GM19324 (cell line): ENCODE data around the gene KRTAP2-3.
"Not testable (repeated sequence)": the region's sequence is repeated elsewhere in the genome, so short reads cannot be mapped to it uniquely, and the experiment has no call there.

Experiments
- ATAC-seq: cut with Tn5 transposase; IDR thresholded peaks from one replicate; pipeline ENCODE4 v1.9.1; 2021; ENCODE audit warnings: mild to moderate bottlenecking, moderate library complexity; ENCODE audit not compliant: unreplicated experiment, low FRiP score

Gene KRTAP2-3

DNA sequence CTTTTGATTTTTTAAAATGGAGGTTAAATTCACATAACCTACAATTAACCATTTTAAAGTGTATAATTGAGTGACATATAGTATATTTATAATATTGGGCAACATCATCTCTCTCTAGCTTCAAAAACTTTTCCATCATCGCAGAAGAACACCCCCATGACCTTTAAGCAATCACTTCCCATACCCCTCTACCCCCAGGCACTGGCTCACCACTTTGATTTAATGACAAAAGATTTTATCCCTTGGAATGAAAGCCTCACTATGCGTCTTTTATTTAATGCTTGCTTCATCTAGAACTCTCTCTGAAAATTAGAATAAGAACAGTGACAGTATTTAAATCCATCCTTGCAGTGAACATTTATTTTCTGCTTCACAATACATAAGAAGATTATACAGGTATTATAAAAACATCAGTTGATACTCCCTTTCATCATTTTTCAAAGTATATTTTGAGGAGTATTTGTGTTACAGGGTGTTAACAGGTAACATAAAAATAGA, 22.0 kb downstream of the KRTAP2-3 start:
- ATAC-seq = no peak

DNA sequence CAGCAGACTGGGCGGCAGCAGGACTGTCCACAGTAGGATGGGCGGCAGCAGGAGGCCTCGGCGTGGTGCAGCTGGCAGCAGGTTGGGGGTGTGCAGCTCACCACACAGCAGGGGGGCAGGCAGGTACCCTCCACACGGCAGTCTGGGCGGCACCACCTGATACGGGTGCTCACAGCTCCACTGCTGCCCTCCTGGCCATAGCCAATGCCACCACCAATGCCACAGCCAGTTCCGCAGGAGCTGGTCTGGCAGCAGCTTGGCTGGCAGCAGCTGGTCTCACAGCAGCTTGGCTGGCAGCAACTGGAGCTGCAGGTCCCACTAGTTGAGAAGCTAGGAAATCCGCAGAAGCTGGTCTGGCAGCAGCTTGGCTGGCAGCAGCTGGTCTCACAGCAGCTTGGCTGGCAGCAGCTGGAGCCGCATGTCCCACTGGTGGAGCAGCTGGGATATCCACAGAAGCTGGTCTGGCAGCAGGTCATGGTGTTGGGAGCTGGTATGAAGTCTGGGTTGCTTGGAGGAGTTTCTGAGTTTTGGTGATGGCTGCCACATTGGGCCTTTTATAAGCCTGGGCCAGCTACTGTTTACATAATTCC, 25.5 kb downstream of the KRTAP2-3 start, which contains the start of gene KRTAP1-3:
Gene KRTAP1-3, minus strand, starts transcription at position 529 of the 590 bp plus-strand sequence. Its CDS starts 53 bp downstream, at position 476.
- not testable (repeated sequence) for ATAC-seq

- ATAC-seq = no peak
Observed at GRCh38 chr17:41029633-41030245, 30.2 kb downstream of the KRTAP2-3 start, which contains the start of gene KRTAP1-4. TSS of gene KRTAP1-4 (minus strand) at chr17:41030195. CDS start at chr17:41030078, 117 bp downstream.

DNA sequence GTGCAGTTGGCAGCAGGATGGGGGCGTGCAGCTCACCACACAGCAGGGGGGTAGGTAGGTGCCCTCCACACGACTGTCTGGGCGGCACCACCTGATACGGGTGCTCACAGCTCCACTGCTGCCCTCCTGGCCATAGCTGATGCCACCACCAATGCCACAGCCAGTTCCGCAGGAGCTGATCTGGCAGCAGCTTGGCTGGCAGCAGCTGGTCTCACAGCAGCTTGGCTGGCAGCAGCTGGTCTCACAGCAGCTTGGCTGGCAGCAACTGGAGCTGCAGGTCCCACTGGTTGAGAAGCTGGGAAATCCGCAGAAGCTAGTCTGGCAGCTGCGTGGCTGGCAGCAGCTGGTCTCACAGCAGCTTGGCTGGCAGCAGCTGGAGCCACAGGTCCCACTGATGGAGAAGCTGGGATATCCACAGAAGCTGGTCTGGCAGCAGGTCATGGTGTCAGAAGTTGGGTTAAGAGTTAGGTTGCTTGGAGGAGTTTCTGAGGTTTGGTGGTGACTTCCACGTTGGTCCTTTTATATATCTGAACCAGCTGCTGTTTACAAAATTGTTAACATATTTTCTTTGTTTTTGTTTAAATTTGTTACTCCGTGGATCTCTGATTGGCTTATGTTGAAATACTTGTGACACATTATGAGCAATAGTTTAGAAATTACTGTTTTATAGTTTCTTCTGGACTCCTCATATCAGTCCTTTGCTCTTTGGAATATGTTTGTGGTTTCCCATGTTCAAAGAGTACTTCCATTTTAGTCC, 33.0 kb downstream of the KRTAP2-3 start, which contains the start of gene KRTAP1-5:
Gene KRTAP1-5, minus strand, starts transcription at position 494 of the 757 bp plus-strand sequence. Its CDS starts 53 bp downstream, at position 441.
- no peak for ATAC-seq

DNA sequence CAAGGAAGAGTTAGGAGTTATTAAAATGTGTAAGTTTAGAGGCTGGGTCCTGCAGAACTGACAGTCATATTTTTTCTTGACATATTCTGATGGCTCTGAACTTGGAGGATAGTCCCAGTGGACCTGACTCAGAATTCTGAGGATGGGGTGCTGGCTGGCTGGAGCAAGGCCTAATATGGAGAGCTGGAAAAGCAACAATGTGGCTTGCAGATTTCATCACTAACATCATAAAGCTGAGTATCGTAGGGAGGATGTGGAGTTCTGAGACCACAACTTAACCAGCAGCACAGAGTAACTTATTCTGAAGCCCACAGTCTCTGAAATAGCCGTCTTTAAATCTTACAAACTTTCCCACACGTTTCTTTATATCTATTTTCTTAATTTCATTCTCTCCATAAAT, 35.2 kb downstream of the KRTAP2-3 start:
- ATAC-seq = no peak

DNA sequence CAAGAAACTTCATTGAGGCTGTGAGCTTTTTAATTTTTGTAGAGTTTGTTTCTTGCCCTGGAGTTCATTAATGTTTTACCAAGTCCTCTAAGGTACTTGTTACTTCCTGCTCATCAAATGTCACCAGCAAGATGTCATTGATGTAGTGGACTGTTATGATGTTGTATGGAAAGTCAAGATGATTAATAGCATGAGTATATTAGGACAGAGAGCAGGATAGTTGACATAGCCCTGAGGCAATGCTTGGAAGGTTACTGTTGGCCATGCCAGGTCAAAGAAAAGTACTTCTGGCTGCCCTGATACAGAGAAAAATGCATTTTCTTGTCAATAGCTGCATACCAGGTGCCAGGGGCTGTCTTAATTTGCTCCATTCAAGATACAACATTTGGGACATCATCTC, 39.6 kb downstream of the KRTAP2-3 start:
- no peak for ATAC-seq

DNA sequence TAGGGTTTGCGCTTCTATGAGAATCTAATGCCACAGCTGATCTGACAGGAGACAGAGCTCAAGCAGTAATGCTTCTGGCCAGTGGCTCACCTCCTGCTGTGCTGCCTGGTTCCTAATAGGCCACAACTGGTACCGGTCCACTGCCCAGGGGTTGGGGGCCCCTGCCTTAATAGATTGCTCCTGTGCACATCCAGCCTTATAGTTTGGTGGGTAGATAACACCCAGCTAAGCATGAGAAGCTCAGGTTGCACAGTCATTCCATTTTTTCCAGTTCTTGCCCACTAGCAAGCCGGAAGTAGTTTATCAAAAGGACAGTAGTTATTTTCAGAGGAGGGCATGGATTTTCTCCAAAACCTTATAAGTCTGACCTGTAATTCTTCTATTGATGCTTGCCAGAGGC, 40.5 kb downstream of the KRTAP2-3 start:
- no peak for ATAC-seq

- ATAC-seq = no peak
Observed at GRCh38 chr17:41018541-41018940, 41.4 kb downstream of the KRTAP2-3 start.

DNA sequence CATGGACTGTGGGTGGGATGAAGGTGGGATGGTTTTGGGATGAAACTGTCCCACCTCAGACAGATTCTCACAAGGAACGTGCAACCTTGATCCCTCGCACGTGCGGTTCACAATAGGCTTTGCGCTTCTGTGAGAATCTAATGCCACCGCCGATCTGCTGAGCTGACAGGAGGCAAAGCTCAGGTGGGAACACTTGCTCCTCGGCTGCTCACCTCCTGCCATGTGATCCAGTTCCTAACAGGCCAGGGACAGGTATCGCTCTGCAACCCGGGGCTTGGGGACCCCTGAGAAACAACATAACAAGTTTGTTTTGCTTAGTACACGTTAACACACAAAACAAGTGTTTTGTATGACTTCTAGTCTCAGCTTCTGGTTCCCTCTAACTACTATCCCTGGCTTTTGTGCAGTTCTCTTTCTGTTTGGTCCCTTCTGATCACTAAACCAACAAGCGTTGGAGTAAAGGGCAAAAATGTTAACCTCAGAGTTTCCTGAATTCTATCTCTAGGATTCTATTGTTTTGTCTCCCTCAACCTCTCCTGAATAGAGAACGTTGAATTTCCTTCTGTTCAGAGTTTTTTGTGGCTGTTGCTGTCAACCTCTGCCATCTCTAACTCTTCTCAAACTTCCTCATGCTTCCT, 43.2 kb downstream of the KRTAP2-3 start:
- no peak for ATAC-seq

GRCh38 chr17:41015454-41015853, 44.5 kb downstream of the KRTAP2-3 start:
- no peak for ATAC-seq

DNA sequence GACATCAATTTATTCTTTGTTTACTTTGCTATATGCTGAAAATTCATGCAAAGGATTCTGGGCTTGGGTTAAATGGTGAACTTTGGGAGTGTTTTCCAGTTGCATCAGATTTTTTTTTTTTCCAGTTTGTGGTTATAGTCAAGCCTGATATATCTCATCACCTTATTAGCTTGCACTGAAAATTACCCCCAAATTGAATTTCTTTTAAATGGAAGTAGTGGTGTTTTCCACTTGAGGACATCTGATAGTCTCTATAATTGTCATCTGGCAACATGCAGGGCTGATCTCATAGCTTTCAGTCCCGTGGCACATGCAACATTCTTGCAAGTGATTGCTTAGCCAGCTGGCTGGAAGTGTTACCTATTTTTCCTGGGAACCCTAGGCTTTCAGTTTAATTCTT, 46.3 kb downstream of the KRTAP2-3 start:
- no peak for ATAC-seq

- ATAC-seq = no peak
Observed at GRCh38 chr17:41013181-41013580, 46.7 kb downstream of the KRTAP2-3 start.

DNA sequence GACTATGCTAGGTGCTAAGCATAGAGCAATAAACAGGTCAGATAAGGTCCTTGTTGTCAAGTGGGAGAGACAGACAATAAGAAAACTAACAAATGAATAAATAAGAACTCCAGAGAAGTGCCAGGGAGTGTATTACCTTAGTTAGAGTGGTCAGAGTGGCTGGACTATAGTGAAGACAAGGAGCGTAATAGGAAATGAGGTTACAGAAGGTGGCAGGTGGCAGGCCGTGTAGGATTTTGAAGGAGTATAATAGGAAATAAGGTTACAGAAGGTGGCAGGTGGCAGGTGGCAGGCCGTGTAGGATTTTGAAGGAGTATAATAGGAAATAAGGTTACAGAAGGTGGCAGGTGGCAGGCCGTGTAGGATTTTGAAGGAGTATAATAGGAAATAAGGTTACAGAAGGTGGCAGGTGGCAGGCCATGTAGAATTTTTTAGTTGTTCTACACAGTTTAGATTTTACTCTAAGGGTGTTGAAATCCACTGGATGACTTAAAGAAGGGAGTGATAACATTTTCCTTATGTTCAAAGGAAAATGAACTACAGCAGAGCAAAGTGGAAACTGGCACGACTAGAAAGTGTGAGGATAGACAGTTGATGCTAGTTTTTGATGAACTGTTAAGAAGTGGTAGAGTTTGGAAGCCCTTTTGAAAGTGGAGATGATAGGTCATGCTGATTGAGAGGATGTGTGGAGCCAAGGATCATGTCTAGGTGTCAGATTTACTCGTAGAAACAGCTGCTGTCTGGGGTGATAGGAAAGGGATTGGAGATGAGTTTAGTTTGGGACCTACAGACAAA, 47.4 kb downstream of the KRTAP2-3 start:
- ATAC-seq = no peak

DNA sequence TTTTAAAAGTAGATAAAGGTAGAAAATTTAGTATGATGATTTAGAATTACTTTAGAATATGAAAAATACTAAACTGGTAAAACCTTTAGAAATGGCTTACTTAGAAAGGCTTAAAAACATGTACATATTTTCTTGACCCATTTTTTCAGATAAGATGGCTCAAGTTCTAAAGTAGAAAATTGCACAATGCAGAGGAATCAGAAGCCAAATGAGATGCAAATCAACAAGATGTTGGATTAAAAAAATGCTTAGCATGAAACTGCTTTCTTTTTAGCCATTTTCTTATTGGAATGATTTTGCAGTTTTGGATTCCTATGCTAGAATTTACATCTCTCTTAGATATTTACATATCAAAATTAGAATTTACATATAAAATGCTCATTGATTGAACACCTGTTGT, 49.5 kb downstream of the KRTAP2-3 start:
- ATAC-seq = no peak

DNA sequence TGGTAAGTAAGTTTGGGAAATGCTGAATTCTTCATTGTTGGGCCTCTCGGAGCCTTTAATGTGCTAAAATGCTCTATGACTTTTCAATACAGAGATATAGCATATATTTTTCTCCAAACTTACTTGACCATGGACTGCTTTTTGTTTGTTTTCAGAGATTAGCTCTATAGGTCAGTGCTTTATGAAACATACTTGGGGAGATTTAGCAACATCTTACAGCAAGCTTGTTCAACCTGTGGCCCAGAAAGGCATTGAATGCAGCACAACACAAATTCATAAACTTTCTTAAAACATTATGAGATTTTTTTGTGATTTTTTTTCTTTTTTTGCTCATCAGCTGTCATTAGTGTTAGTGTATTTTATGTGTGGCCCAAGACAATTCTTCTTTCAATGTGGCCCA, 50.0 kb downstream of the KRTAP2-3 start:
- ATAC-seq = no peak

- no peak for ATAC-seq
Observed at GRCh38 chr17:41009301-41009760, 50.6 kb downstream of the KRTAP2-3 start.
